Measurements from ENCODE around the gene B3GALT6. TPM values are rescaled to one million over a fixed set of nuclear protein-coding genes. Genes with fewer than 3 reads are reported as not detected.

B3GALT6 gene
- total and polyA plus RNA-seq, 2 experiments from 2014 or later: 5.5 to 26.5 TPM

DNA sequence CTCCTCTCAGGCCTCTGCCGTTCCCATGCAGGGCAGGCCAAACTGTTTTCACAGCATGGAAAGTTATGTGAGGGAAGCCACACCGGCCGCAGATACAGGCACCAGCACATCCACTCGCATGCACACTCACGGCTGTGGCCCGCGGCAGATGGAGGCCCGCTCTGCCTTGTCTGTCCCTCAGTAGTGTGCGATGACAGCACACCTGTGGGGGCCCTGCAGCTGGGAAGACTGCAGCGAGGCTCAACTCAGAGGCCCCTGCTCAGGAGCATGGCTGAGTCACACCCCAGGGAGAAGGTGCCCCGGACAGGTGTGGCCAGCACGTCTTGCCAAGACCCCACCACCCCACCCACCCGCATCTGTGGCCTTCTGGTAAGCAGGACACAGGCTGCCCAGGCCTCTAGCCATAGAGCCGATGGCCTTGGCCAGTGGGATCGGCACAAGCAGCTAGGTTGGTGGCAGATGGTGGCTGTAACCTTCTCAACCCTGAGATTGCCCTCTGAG is 42.9 kb downstream of the B3GALT6 start:
- no peak overlapping the region for H2AFZ ChIP-seq
- no peaks in the 10 kb centered on the region for H3F3A ChIP-seq (replicated peaks; ENCODE audit: low read depth)
- no peak overlapping the region for H3K27ac ChIP-seq (ENCODE audit: low read depth)
- no peaks in the 10 kb centered on the region; the same call in 1 of the 2 replicates for H3K4me1 ChIP-seq (ENCODE audit: insufficient read depth)
- ATAC-seq (no peak), DNase-seq (ENCODE audit: low spot score) (no peak)
- H3K79me2 ChIP-seq (replicated peaks; ENCODE audit: insufficient read depth): peaks cover 33% of the 10 kb centered on the region
- no peaks in the 10 kb centered on the region for H3K9me2 ChIP-seq (ENCODE audit: insufficient read depth)
- no peak for TF ChIP-seq NANOG (IDR thresholded peaks at IDR 0.05; ENCODE audit: borderline replicate concordance)
- TF ChIP-seq EZH2phosphoT487 (IDR thresholded peaks at IDR 0.05; ENCODE audit: unreplicated experiment): no peak
- peaks cover 25% of the 10 kb centered on the region for H3K4me1 Mint-ChIP-seq
- peaks cover 13% of the 10 kb centered on the region for H4K20me1 ChIP-seq (replicated peaks; ENCODE audit: insufficient read depth)
- no peak overlapping the region for H3K4me2 ChIP-seq
- no peak overlapping the region for H3K4me3 ChIP-seq
- H3K4me3 Mint-ChIP-seq: peak overlapping the region; percentile 66
- no peaks in the 10 kb centered on the region for H3K27me3 ChIP-seq (ENCODE audit: insufficient read depth)
- peaks cover 18% of the 10 kb centered on the region for H3K27me3 Mint-ChIP-seq (ENCODE audit: insufficient read depth, low read depth, poor library complexity)
- peaks cover 11% of the 10 kb centered on the region; the same call in 2 of the 3 replicates for H3K36me3 Mint-ChIP-seq (ENCODE audit: low read depth)
- H3K9me3 Mint-ChIP-seq: peaks cover 3% of the 10 kb centered on the region; the same call in 1 of the 3 replicates
- H3K27ac Mint-ChIP-seq: no peak overlapping the region
- no peaks in the 10 kb centered on the region for H3K36me3 ChIP-seq (ENCODE audit: insufficient read depth)

- peaks cover 18% of the 10 kb centered on the region for H3K4me1 Mint-ChIP-seq
- H3K9me3 Mint-ChIP-seq: peaks cover 3% of the 10 kb centered on the region; the same call in 1 of the 3 replicates
- H3K27ac Mint-ChIP-seq: no peak overlapping the region
- Histone ChIP-seq H3K36me3 (ENCODE audit: insufficient read depth) (no peaks in the 10 kb centered on the region), H3K4me1 (ENCODE audit: insufficient read depth) (no peaks in the 10 kb centered on the region; the same call in 1 of the 2 replicates), H3K79me2 (replicated peaks; ENCODE audit: insufficient read depth) (peaks cover 25% of the 10 kb centered on the region), H3K27me3 (ENCODE audit: insufficient read depth) (no peaks in the 10 kb centered on the region), H2AFZ (no peak overlapping the region), H4K20me1 (replicated peaks; ENCODE audit: insufficient read depth) (peaks cover 9% of the 10 kb centered on the region), H3K27ac (ENCODE audit: low read depth) (no peak overlapping the region), H3K4me3 (no peak overlapping the region), H3K9me2 (ENCODE audit: insufficient read depth) (no peaks in the 10 kb centered on the region), H3K4me2 (no peak overlapping the region), H3F3A (replicated peaks; ENCODE audit: low read depth) (no peaks in the 10 kb centered on the region)
- DNase-seq (ENCODE audit: low spot score) (no peak), ATAC-seq (no peak)
- H3K27me3 Mint-ChIP-seq (ENCODE audit: insufficient read depth, low read depth, poor library complexity): peaks cover 18% of the 10 kb centered on the region
- H3K36me3 Mint-ChIP-seq (ENCODE audit: low read depth): peaks cover 11% of the 10 kb centered on the region; the same call in 2 of the 3 replicates
- no peak overlapping the region; the same call in 2 of the 3 replicates for H3K4me3 Mint-ChIP-seq
- TF ChIP-seq ZNF462 (CRISPR knock-in tag; IDR thresholded peaks at IDR 0.05) (no peak), ZNF114 (CRISPR knock-in tag; IDR thresholded peaks at IDR 0.05) (no peak), CTCF (conservative IDR thresholded peaks at IDR 0.05; ENCODE audit: low read depth in 2 of 2) (no peak), EZH2 (IDR thresholded peaks at IDR 0.05; ENCODE audit: low read depth, unreplicated experiment) (no peak), CREB1 (CRISPR knock-in tag; IDR thresholded peaks at IDR 0.05; ENCODE audit: low read depth) (no peak), ZNF331 (CRISPR knock-in tag; IDR thresholded peaks at IDR 0.05; ENCODE audit: low read depth) (no peak), REST (IDR thresholded peaks at IDR 0.05; ENCODE audit: unreplicated experiment) (no peak)
These were observed 43.8 kb downstream of the B3GALT6 start for GRCh38 chr1:1275836-1276235.

Measured in GM23338 (cell line).